ENCODE measurements around the gene SEC22C. TPM values are rescaled to one million over a fixed set of nuclear protein-coding genes. Genes with fewer than 3 reads are reported as not detected.

The SEC22C gene
- polyA plus RNA-seq, 1 donor from 2014 or later: 93.6 TPM

GRCh38 chr3:42511736-42512135 lies 70.0 kb downstream of the SEC22C start:
- H4K20me1 ChIP-seq (ENCODE audit: insufficient read depth): no peaks in the 10 kb centered on the region
- no peaks in the 10 kb centered on the region for H3K27me3 ChIP-seq (ENCODE audit: insufficient read depth, low read depth, low read length)
- no peak overlapping the region for H3K27ac ChIP-seq (ENCODE audit: low read length)
- H3K36me3 ChIP-seq (ENCODE audit: insufficient read depth, low read length): no peaks in the 10 kb centered on the region
- TF ChIP-seq SMC3 (conservative IDR thresholded peaks at IDR 0.05; ENCODE audit: poor library complexity): no peak
- no peak for TF ChIP-seq REST (IDR thresholded peaks at IDR 0.05; ENCODE audit: borderline replicate concordance)
- TF ChIP-seq CTCF (IDR thresholded peaks at IDR 0.05; ENCODE audit: poor library complexity, severe bottlenecking): no peak
- TF ChIP-seq EP300 (conservative IDR thresholded peaks at IDR 0.05; ENCODE audit: poor library complexity, severe bottlenecking): no peak
- TF ChIP-seq EZH2 (IDR thresholded peaks at IDR 0.05; ENCODE audit: borderline replicate concordance, insufficient read depth, low read length, poor library complexity, severe bottlenecking): no peak
- no peak for TF ChIP-seq TAF1 (IDR thresholded peaks at IDR 0.05; ENCODE audit: low read depth)
- no peak for TF ChIP-seq MXI1 (conservative IDR thresholded peaks at IDR 0.05; ENCODE audit: poor library complexity, severe bottlenecking)
- no peak for TF ChIP-seq RAD21 (conservative IDR thresholded peaks at IDR 0.05)
- TF ChIP-seq POLR2AphosphoS5 (IDR thresholded peaks at IDR 0.05): no peak
- no peaks in the 10 kb centered on the region for H3K79me2 ChIP-seq (replicated peaks; ENCODE audit: insufficient read depth, low read length)
- no peak overlapping the region for H3K4me2 ChIP-seq (ENCODE audit: low read length)
- H3K9ac ChIP-seq (ENCODE audit: low read length): no peak overlapping the region
- H3K4me3 ChIP-seq (ENCODE audit: low read length): no peak overlapping the region
- no peaks in the 10 kb centered on the region for H3K9me2 ChIP-seq (ENCODE audit: insufficient read depth, low read length)
- H3F3A ChIP-seq (ENCODE audit: insufficient read depth, low read length, poor library complexity, severe bottlenecking): no peaks in the 10 kb centered on the region
- no peaks in the 10 kb centered on the region for H3K9me3 ChIP-seq (ENCODE audit: low read length)
- H2AFZ ChIP-seq (ENCODE audit: low read depth, low read length): no peak overlapping the region

GRCh38 chr3:42511201-42511600 lies 70.6 kb downstream of the SEC22C start:
- H2AFZ ChIP-seq (ENCODE audit: low read depth, low read length): no peak overlapping the region
- no peak overlapping the region for H3K9ac ChIP-seq (ENCODE audit: low read length)
- H4K20me1 ChIP-seq (ENCODE audit: insufficient read depth): no peaks in the 10 kb centered on the region
- H3K4me2 ChIP-seq (ENCODE audit: low read length): no peak overlapping the region
- TF ChIP-seq CTCF (IDR thresholded peaks at IDR 0.05; ENCODE audit: poor library complexity, severe bottlenecking) (no peak), RAD21 (conservative IDR thresholded peaks at IDR 0.05) (no peak), TAF1 (IDR thresholded peaks at IDR 0.05; ENCODE audit: low read depth) (no peak), REST (IDR thresholded peaks at IDR 0.05; ENCODE audit: borderline replicate concordance) (no peak), POLR2AphosphoS5 (IDR thresholded peaks at IDR 0.05) (no peak), EZH2 (IDR thresholded peaks at IDR 0.05; ENCODE audit: borderline replicate concordance, insufficient read depth, low read length, poor library complexity, severe bottlenecking) (no peak), SMC3 (conservative IDR thresholded peaks at IDR 0.05; ENCODE audit: poor library complexity) (no peak), MXI1 (conservative IDR thresholded peaks at IDR 0.05; ENCODE audit: poor library complexity, severe bottlenecking) (no peak), EP300 (conservative IDR thresholded peaks at IDR 0.05; ENCODE audit: poor library complexity, severe bottlenecking) (no peak)
- no peaks in the 10 kb centered on the region for H3F3A ChIP-seq (ENCODE audit: insufficient read depth, low read length, poor library complexity, severe bottlenecking)
- no peak overlapping the region for H3K27ac ChIP-seq (ENCODE audit: low read length)
- no peaks in the 10 kb centered on the region for H3K9me2 ChIP-seq (ENCODE audit: insufficient read depth, low read length)
- no peak overlapping the region for H3K4me3 ChIP-seq (ENCODE audit: low read length)
- H3K36me3 ChIP-seq (ENCODE audit: insufficient read depth, low read length): no peaks in the 10 kb centered on the region
- H3K9me3 ChIP-seq (ENCODE audit: low read length): no peaks in the 10 kb centered on the region
- no peaks in the 10 kb centered on the region for H3K79me2 ChIP-seq (replicated peaks; ENCODE audit: insufficient read depth, low read length)
- H3K27me3 ChIP-seq (ENCODE audit: insufficient read depth, low read depth, low read length): no peaks in the 10 kb centered on the region
